GM18873 (cell line): ENCODE data around the gene AP2A2.

ENCODE experiments used
- ATAC-seq: cut with Tn5 transposase; IDR thresholded peaks from one replicate; pipeline ENCODE4 v1.9.1; 2021; ENCODE audit warnings: mild to moderate bottlenecking, moderate library complexity, moderate number of reproducible peaks; ENCODE audit not compliant: unreplicated experiment, low FRiP score

Gene AP2A2

GRCh38 chr11:1051356-1052132, 125.9 kb downstream of the AP2A2 start:
- no peak for ATAC-seq

GRCh38 chr11:1052133-1053011, 126.7 kb downstream of the AP2A2 start:
- no peak for ATAC-seq

- no peak for ATAC-seq
These were observed 127.6 kb downstream of the AP2A2 start for GRCh38 chr11:1053121-1053901.

- no peak for ATAC-seq
These were observed 128.8 kb downstream of the AP2A2 start for GRCh38 chr11:1054143-1055108.

GRCh38 chr11:1055109-1055703, 129.5 kb downstream of the AP2A2 start:
- no peak for ATAC-seq

- ATAC-seq, result no peak
These were observed 130.5 kb downstream of the AP2A2 start for GRCh38 chr11:1055990-1056771.

- ATAC-seq, result no peak
These were observed 132.1 kb downstream of the AP2A2 start for GRCh38 chr11:1057806-1058205.

GRCh38 chr11:1059759-1060158, 134.1 kb downstream of the AP2A2 start:
- ATAC-seq, result no peak

GRCh38 chr11:1060410-1060809, 134.7 kb downstream of the AP2A2 start:
- no peak for ATAC-seq

- ATAC-seq, result no peak
These were observed 135.4 kb downstream of the AP2A2 start for GRCh38 chr11:1060852-1061616.
